ENCODE data around the gene ZC3H11A.
"Not testable (repeated sequence)": the region's sequence is repeated elsewhere in the genome, so short reads cannot be mapped to it uniquely, and the experiment has no call there.

Gene ZC3H11A

GRCh38 chr1:203756036-203756435 lies 39.4 kb upstream of the ZC3H11A start:
- Histone ChIP-seq H3K9ac (no peak overlapping the region), H3K27me3 (ENCODE audit: control insufficient read depth, insufficient read depth, low read length) (no peaks in the 10 kb centered on the region), H3K4me2 (ENCODE audit: low read length) (no peak overlapping the region), H2AFZ (no peak overlapping the region), H3K4me1 (no peaks in the 10 kb centered on the region), H3K79me2 (no peaks in the 10 kb centered on the region), H3K4me3 (ENCODE audit: low read depth, low read length) (no peak overlapping the region), H3K9me3 (ENCODE audit: control insufficient read depth, low read length) (no peaks in the 10 kb centered on the region), H3K27ac (no peak overlapping the region), H3K36me3 (ENCODE audit: control insufficient read depth, insufficient read depth, low read length) (no peaks in the 10 kb centered on the region)
- TF ChIP-seq, protein P1, sequence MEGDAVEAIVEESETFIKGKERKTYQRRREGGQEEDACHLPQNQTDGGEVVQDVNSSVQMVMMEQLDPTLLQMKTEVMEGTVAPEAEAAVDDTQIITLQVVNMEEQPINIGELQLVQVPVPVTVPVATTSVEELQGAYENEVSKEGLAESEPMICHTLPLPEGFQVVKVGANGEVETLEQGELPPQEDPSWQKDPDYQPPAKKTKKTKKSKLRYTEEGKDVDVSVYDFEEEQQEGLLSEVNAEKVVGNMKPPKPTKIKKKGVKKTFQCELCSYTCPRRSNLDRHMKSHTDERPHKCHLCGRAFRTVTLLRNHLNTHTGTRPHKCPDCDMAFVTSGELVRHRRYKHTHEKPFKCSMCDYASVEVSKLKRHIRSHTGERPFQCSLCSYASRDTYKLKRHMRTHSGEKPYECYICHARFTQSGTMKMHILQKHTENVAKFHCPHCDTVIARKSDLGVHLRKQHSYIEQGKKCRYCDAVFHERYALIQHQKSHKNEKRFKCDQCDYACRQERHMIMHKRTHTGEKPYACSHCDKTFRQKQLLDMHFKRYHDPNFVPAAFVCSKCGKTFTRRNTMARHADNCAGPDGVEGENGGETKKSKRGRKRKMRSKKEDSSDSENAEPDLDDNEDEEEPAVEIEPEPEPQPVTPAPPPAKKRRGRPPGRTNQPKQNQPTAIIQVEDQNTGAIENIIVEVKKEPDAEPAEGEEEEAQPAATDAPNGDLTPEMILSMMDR (IDR thresholded peaks at IDR 0.05), result no peak

- not testable (repeated sequence) for H3K27me3 ChIP-seq (ENCODE audit: control insufficient read depth, insufficient read depth, low read length); H3K4me2 ChIP-seq (ENCODE audit: low read length); H3K4me3 ChIP-seq (ENCODE audit: low read depth, low read length); H3K27ac ChIP-seq; H3K9me3 ChIP-seq (ENCODE audit: control insufficient read depth, low read length); H3K4me1 ChIP-seq; H3K79me2 ChIP-seq; H3K36me3 ChIP-seq (ENCODE audit: control insufficient read depth, insufficient read depth, low read length); H2AFZ ChIP-seq; H3K9ac ChIP-seq
Observed at GRCh38 chr1:203758749-203759148, 36.7 kb upstream of the ZC3H11A start.

- Histone ChIP-seq H2AFZ (no peak overlapping the region), H3K79me2 (no peaks in the 10 kb centered on the region), H3K9ac (no peak overlapping the region), H3K4me3 (ENCODE audit: low read depth, low read length) (no peak overlapping the region), H3K9me3 (ENCODE audit: control insufficient read depth, low read length) (no peaks in the 10 kb centered on the region), H3K36me3 (ENCODE audit: control insufficient read depth, insufficient read depth, low read length) (no peaks in the 10 kb centered on the region), H3K27ac (no peak overlapping the region), H3K27me3 (ENCODE audit: control insufficient read depth, insufficient read depth, low read length) (no peaks in the 10 kb centered on the region), H3K4me1 (no peaks in the 10 kb centered on the region), H3K4me2 (ENCODE audit: low read length) (no peak overlapping the region)
- TF ChIP-seq, protein P1 (IDR thresholded peaks at IDR 0.05), result no peak
Observed at GRCh38 chr1:203760506-203760905, 34.9 kb upstream of the ZC3H11A start.

- not testable (repeated sequence) for H3K9ac ChIP-seq; H3K4me1 ChIP-seq; H3K27ac ChIP-seq; H2AFZ ChIP-seq; H3K4me3 ChIP-seq (ENCODE audit: low read depth, low read length); H3K9me3 ChIP-seq (ENCODE audit: control insufficient read depth, low read length); H3K4me2 ChIP-seq (ENCODE audit: low read length); H3K36me3 ChIP-seq (ENCODE audit: control insufficient read depth, insufficient read depth, low read length); H3K27me3 ChIP-seq (ENCODE audit: control insufficient read depth, insufficient read depth, low read length); H3K79me2 ChIP-seq
Observed at GRCh38 chr1:203761958-203762357, 33.5 kb upstream of the ZC3H11A start.

DNA sequence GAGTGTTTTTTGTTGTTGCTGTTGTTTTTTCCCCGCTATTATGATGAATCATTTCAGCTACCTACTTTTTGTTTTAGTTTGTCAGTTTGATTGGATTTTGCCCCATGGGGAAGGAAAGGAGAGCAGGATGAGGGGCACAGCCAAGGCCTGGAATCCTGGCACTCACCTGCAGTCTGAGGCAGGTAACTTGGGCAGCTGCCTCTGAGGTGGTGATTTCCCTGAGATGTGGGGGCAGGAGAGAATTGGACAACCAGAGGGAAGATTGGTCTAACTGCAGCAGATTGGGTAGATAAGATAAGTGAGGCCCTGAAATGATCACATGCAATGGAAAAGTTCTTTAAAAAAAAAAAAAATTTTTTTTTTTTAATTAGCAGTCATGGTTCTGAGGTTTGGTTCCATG lies 31.9 kb upstream of the ZC3H11A start:
- Histone ChIP-seq H3K9ac (no peak overlapping the region), H3K27ac (no peak overlapping the region), H3K79me2 (no peaks in the 10 kb centered on the region), H3K9me3 (ENCODE audit: control insufficient read depth, low read length) (no peaks in the 10 kb centered on the region), H3K4me3 (ENCODE audit: low read depth, low read length) (no peak overlapping the region), H2AFZ (no peak overlapping the region), H3K4me1 (no peaks in the 10 kb centered on the region), H3K27me3 (ENCODE audit: control insufficient read depth, insufficient read depth, low read length) (no peaks in the 10 kb centered on the region), H3K4me2 (ENCODE audit: low read length) (no peak overlapping the region), H3K36me3 (ENCODE audit: control insufficient read depth, insufficient read depth, low read length) (no peaks in the 10 kb centered on the region)
- TF ChIP-seq, protein P1 (IDR thresholded peaks at IDR 0.05), result no peak

Measured in parathyroid adenoma (tissue), 2 donors.